Measurements from ENCODE around the gene KCNJ6.

GRCh38 chr21:37921091-37921490 lies 4.8 kb upstream of the KCNJ6 start:
- TF ChIP-seq PATZ1 (CRISPR knock-in tag; IDR thresholded peaks at IDR 0.05; ENCODE audit: borderline replicate concordance) (no peak), BACH2 (CRISPR knock-in tag; IDR thresholded peaks at IDR 0.05; ENCODE audit: borderline replicate concordance) (no peak), TOX (CRISPR knock-in tag; IDR thresholded peaks at IDR 0.05; ENCODE audit: borderline replicate concordance) (no peak)

Measured in SK-N-SH treated with all-trans-retinoic acid at 6 μM for 48 hours (cell line).